Gastrocnemius medialis (tissue), 4 donors: ENCODE results near the gene SRPRB.

Experiments
- CTCF ChIP-seq, 5 experiments: fragments of 450-650 bp in 3 of 5; fragments of 200-600 bp in 2 of 5; sonication (generic) in 2 of 5; IDR thresholded peaks in 4 of 5; conservative IDR thresholded peaks in 1 of 5; 1 replicate in 4 of 5; 2 replicates in 1 of 5; pipeline ENCODE4 v1.5.1; 2016 to 2019; ENCODE audit warnings: antibody characterized with exemption in 5 of 5, mild to moderate bottlenecking in 3 of 5, moderate library complexity in 3 of 5
- POLR2A ChIP-seq, 2 donors: fragments of 450-650 bp; IDR thresholded peaks; one replicate each; pipeline ENCODE4 v1.6.1; 2017; ENCODE audit warnings: antibody characterized with exemption in 2 of 2, mild to moderate bottlenecking in 2 of 2, moderate library complexity in 2 of 2

- no peak for TF ChIP-seq CTCF (IDR thresholded peaks at IDR 0.05 in 4 of 5, conservative IDR thresholded peaks at IDR 0.05 in 1 of 5)
- no peak for TF ChIP-seq POLR2A (IDR thresholded peaks at IDR 0.05)
Observed at GRCh38 chr3:133756716-133757694, 48.6 kb upstream of the SRPRB start.
